GM18858 (cell line): ENCODE results near the gene ASB8.
"Not testable (repeated sequence)": the region's sequence is repeated elsewhere in the genome, so short reads cannot be mapped to it uniquely, and the experiment has no call there.

Experiments
- ATAC-seq: cut with Tn5 transposase; IDR thresholded peaks from one replicate; pipeline ENCODE4 v1.9.1; 2021; ENCODE audit not compliant: unreplicated experiment

Gene ASB8

DNA sequence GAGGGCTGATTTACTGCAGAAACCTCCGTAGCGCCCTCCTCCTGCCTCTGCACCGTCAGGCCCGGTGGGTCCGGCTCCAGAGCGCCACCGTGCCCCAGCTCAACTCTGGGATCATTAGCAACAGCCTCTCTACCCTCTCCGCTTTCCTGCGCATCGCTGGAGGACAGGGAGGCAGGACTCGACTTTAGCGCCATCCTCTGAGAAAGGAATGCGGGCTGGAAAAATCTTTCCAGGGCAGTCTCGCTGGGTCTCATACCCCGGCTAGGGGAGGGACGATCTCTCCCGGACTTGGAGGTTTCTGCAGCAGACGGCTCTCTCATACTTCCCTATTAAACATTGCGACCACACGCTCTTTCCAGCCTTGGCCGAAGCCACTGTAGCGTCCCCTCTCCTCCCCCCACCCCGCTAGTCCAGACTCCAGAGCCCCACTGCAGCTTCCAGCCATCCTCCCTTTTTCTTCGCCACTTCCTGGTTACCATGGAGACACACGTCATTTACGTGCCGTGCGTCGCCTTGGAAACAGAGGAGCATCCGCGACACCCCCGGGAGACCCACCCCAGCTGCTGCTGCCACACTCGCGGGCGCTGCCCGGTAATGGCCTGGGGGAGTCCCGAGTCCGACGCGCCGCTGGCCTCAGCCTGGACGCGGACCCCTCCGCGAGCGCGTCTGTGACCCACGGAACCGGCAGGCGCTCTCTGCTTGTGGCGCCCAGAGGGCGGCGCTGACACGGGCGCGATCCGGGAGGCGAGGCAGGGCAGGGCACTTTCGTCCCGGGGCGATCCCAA lies 26.0 kb upstream of the ASB8 start, which contains the start of gene CCDC184:
CCDC184 (plus strand) TSS at position 554 of the 785 bp plus-strand sequence. CDS start 479 bp downstream, outside the sequence.
- peak; percentile 53 for ATAC-seq

DNA sequence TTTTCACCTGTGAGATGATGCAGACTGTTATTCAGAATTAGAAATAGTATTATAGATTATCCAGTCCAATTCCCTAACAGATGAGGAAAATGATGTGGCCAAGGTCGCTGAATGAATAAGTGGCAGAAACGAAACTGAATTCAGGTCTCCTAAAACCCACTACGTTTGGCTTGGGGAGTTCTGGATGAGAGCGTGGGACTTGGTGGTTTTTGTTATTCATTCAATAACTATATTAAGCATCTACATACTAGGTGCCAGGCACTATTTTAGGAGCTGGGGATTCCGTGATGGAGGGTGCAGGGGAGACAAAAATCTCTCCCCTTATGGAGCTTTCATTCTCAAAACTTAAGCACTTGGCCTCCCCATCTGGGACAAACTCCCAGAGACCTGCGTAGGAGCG lies 25.3 kb upstream of the ASB8 start:
- ATAC-seq, result no peak

DNA sequence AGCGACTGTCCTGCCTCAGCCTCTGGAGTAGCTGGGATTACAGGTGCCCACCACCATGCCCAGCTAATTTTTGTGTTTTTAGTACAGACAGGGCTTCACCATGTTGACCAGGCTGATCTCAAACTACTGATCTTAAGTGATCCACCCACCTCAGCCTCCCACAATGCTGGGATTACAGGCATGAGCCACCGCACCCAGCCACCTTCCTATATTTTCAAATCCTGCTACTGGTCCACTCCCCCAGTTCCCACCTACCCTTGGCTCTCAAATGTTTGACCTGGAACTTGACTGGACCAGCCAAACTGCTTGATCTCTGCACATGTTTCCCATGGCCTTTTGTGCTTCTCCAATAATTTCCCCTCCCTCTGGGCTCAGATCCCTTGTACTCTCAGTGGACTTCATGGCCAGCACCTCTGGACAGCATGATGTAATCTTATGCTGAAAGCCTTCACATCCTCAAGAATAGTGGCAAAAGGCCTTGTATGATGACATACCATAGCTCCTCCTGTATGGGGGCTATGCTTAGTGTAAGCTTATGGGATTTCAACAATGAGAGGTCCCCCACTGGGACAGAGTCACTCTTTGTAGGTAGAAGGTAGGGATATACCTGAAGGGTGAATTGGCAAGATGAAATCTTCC lies 23.7 kb upstream of the ASB8 start:
- no peak for ATAC-seq

DNA sequence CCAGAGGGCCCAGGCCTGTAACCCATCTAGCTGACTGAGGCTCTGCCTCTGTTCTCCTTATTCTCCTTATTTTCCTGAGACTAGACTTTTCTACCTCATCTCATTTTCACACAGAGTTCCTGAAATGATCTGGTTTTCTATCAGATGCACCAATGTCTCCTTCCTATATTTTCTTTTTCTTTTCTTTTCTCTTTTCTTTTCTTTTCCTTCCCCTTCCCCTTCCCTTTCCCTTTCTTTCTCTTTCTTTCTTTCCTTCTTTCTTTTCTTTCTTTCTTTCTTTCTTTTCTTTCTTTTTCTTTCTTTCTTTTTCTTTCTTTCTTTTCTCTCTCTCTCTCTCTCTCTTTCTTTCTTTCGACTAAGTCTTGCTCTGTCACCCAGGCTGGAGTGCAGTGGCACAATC lies 23.1 kb upstream of the ASB8 start:
- ATAC-seq, result no peak

DNA sequence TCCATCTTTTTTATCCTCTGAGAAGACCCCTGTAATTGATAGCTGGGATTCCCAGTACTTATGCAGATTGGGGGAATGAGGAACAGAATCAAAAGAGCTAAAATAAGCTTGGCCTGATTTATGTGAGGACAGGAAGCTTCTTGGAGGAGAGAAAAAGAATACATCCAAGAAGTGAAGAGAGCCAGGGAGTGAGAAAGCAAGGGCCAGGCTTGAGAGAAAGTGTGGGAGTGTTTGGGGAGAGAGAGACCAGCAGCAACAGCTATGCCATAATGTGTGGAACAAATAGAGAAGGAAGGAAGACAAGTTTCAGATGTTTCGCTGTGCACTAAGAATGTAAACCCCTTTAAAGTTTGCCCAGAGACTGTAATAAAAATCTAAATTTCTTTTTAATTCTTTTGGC lies 22.2 kb upstream of the ASB8 start:
- no peak for ATAC-seq

DNA sequence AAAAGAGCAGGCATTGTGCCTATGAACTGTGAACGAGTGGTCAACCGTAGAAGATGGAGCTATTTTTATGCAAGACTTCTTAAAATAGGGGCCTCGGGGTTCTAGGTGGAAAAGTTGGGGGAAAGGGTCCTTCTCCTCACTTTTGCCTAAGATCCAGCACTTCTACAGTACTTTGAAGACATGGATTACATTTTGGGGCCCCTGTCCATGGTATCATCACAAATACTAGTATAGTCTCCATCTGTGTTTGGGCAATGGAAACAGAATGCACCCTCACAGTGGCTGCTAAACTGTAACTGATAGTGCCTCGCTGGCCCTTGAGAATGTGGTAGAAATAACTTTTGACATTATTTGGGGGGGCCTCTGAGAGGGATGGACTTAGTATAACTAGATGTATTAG lies 20.7 kb upstream of the ASB8 start:
- ATAC-seq, result no peak

DNA sequence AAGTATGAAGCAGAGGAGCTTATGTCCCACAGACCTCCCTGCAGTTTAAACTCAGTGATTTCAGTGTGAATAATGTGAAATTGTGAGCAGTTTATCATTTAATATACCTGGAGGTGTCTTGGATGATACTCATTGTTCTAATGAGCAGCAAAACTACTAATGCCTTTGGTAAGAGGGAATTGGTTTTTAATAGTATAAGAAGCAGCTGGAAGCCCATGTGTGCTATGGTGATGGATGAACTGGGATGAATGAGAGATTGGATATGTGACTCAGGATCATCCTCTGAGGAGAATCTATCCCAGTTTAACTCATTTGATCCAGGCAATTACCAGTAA lies 19.1 kb upstream of the ASB8 start:
- no peak for ATAC-seq

DNA sequence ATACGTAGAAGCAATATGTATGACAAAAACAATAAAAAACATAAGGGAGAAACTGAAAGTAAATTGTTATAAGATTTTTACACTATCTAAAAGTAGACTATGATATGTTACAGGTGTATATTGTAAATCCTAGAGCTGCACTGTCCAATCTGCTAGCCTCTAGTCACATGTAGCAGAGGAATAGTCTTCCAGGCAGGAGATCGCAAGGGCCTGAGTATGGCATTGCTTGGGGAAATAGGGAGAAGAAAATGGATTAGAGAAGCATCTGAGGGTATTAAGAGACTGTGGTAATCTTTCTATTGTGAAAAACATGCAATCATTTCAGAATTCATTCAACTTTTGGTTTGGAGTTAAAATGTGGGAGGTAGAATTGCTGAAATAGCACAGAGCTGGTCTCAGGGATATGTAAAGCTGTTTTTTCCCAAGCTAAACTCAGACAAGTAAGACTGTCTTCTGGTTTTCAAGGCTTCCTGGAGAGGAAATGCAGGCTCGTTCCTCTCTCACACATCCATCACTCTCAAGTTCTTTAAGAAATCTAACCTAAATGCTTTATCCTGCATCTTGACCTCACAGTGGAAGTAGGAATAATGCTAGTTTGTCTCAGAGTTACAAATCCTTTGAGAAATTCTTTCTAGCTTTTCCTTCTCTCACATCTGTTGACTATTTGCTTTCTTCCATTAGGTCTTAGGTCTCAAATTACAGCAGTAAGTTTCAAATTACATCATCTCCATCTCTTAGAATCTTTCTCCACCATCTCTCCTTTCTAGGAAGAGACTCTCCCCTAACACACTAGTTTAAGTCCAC lies 18.5 kb upstream of the ASB8 start:
- no peak for ATAC-seq

DNA sequence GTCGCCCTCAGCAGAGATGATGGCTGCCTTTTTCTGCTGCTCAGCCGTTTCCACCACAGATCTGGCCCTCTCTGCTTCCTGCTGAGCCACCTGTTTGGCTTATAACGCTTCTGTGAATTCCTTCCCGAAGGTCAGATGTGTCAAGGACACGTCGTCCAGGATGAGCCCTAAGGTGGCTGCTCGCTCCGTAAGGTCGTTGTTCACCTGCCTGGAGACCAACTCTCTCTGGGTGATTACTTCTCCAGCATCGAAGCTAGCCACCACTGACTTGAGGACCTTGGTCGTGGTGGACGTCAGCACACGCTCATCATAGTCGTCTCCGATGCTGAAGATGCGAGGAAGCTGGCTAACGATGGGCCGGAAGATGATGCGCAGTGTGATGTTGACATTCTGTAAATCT lies 11.7 kb upstream of the ASB8 start:
- ATAC-seq, result no peak

DNA sequence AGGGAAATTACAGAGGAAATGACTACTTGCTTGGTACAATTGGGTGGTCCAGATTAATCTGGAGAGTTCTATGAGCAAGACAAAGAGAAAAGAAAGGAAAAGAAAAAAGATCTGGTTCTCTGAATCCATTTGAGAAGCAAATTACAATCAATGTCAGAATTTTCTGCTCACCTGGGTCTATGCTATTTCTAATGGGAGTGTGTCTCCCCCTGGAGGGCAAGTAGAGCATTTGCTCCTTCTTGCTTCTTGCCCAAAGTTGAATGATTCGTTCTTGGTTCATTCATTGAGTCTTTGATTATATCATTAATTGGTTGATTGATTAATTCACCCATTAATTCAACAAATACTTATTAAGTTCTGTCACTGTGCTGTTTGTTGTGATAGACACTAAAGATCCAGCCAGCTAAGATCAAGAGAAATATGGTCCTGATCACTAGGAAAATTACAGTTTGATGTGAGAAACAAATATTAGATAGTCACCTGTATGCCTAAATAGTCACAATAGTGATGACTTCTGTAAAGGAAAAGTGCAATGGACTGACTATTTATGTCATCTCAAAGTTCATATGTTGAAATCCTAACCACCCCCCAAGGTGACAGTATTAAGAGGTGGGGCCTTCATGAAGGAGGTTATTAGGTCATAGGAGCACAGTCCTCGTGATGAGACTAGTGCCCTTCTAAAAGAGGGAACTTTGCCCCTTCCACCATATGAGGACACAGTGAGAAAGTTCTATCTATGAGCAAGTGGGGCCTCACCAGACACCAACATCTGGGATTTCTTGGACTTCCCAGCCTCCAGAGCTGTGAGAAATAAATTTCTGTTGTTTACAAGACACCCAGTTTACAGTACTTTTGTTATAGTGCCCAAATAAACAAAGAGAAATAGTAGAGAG lies 8.0 kb upstream of the ASB8 start:
- ATAC-seq, result no peak

DNA sequence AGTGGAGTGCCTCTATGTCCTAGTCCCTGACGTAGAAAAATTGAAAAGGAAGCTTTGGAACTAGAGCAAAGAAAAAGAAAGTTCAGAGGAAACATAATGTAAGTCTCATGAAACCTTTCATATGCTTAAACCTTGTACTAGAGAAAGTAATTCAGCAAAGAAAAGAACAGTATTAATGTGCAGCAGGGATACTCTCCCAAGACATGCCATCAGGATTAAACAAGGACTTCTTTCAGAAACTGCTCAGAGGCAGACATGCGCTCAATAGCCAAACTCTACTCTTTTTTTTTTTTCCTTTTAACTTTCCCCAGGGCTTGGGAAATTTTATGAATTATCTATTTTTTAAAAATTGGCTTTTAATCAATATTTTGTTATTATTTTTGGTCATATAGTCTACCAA lies 7.1 kb upstream of the ASB8 start:
- no peak for ATAC-seq

DNA sequence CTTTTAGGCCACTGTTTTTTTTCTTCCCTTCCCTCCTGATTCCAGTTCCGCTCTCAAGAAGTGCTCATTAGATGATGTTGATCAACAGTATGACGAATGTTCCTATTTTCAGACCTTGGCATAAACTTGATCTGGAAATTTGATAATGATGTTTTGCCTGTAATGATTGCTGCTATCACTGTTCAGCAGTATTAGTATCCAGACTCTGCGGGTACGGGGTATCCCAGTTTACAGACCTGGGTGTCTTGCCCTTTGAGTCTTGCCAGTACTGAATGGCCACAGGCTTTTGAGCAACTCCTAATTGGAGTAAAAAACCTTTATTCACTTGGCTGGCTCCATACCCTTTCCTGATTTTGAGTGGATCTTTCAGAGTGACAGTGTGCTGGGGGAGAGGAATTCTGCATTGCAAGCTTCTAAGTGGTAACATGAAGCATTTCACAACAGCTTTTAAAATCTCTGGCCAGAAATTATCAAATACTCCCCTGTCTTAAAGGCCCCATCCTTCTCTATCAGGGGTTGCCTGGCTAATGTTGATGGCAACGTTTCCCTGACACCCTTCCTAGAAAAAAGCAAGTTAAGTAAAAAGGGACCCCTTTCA lies 5.9 kb upstream of the ASB8 start:
- ATAC-seq, result no peak

DNA sequence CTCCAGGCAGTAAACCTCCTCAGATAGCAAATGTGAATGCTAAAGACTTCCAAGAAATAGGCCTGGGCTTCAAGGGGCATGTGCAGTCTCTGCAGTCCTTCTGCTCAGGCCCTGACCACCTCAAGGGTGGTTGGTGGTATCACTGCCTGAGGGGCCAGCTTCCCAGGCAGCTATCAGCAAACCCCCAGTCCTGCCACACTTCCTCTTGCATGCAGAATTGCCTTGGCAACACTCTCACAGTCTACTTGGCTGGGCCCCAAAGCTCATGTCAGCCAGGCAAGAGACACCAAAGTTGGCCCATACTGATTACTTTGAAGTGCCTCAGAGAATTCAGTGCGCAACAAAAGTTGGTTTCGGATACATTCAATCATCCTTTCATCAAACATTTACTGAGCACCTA lies 3.5 kb upstream of the ASB8 start:
- ATAC-seq, result no peak

DNA sequence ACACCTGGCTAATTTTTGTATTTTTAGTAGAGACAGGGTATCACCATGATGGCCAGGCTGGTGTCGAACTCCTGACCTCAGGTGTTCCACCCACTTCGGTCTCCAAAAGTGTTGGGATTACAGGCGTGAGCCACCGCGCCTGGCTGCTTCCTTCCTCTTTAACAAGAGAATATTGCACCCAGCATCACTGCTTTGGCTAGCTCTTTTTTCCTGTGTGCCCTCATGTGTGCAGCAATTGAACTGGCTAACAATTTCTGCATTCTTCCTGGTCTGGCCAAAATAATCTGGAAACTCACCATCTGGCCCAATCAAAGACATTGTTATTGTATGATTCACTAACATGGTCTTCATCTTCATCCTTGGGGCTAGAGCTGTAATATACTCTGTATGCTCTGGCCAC lies 2.7 kb upstream of the ASB8 start:
- ATAC-seq, result no peak

DNA sequence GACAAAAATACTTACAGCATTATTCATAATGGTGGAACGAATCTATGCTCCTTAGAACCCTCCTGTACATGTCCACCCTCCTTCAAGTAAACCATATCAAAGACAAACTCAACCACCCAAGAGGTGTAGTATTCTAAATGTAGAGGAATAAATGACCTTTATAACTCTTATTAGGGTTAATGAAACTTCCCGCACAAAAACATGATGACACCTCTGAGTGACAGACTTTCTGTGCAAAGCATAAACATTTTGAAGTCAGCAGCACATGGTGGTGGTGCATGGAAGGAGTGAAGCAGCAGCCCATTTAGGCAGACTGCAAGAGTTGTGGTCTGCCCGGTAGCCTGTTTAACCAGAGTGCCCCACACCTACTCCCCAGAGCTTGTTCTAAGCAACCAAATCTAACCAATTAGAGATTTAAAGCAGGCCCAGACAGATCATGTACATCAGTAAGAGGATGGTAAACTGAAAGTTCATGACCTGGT lies 615 bp upstream of the ASB8 start:
- no peak for ATAC-seq

DNA sequence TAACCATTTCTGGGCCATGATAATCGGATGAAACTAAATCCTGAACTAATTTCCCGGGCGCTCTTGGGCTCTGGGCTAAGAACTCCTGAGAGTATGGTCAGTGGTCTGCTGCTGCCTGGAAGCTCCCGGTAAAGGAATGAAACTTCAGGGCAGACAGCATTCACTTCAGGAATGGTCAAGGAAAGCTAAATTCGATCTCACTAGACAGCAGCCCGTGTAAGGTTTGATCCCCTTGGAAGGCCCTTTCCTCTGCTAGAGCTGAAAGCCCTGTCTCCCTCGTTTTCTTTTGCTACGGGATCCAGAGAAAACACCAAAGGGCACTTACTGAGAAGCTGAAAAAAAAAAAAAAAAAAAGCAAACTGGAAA lies 680 bp downstream of the ASB8 start:
- ATAC-seq, result no peak

DNA sequence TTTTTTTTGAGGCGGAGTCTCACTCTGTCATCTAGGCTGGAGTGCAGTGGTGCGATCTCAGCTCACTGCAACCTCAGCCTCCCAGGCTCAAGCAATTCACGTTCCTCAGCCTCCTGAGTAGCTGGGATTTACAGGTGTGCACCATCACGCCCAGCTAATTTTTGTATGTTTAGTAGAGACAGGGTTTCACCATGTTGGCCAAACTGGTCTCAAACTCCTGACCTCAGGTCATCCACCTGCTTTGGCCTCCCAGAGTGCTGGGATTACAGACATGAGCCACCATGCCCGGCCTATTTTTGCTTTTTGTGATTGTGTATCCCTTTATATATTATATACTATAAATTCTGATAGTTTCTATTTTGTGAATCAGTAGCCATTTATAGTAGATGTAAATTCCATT lies 1.5 kb downstream of the ASB8 start:
- not testable (repeated sequence) for ATAC-seq

DNA sequence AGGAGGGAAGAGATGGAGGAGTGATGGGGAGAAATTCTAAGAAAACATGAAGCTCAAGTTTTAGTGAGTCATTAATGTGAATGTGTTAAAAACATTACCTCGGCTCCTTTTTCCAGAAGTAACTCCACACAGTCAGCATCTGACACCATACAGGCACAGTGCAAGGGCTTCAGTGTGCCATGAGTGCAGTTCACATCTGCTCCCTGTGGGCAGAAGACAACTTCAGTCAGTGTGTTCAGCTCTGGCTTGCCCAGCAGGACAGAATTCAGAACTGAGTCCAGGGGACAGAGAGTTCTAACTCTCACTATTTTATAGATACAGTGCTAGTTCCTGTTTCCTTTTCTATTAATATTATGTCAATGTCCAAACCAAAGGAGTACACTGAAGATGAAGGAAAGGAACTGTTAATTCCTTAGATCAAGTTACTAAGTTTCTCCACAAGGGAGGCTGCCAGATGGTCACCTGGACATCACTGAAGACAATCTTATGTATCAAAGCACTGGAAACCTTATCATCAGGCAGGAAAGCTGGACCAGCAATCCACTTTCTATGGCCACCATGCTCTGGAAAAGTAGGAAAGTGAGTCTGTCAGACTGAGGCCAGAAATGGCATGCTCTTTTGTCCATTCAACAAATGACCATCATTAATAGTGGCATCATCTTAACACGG lies 6.1 kb downstream of the ASB8 start:
- ATAC-seq, result no peak

DNA sequence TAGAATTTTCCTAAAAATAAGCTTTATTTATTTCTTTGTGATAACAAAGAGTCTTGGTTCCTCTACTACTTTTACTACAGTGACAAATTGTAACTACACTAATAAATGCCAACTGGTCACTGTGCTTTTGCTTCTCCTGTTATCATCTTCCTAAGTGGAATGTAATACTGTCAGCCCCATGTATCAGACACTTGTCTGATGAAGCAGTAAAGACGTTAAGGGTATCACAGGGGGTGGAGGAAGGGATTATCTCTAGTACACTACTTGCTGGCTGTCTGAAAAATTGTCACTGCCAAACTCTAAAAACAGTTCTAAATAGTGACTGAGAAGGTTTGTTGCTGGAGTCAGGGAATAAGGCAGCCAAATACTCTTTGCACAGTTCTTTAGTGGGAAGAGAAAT lies 11.3 kb downstream of the ASB8 start:
- no peak for ATAC-seq

DNA sequence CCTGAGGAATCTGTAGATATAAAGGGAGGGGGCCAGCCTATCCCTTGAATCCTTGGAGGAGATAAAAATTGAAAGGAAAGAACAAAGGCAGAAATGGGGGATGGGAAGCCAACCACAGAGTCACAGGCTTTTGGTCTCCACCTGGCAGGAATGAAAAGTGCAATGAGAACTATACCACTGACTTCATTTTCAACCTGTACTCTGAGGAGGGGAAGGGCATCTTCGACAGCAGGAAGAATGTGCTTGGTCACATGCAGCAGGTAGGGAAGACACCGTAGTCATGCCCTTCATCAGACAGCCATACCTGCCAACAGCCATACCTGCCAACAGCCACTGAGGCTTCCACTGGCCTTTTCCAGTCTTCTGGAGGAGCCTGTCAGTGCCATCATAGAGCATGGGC lies 13.4 kb downstream of the ASB8 start:
- ATAC-seq, result no peak
